GM12872 (cell line): Measurements from ENCODE around the gene PLA2R1.

Experiments used
- TF ChIP-seq, protein P1 (sequence below): IDR thresholded peaks from 3 replicates; pipeline ENCODE4 v1.5.1; 2011; ENCODE audit warnings: low read depth, mild to moderate bottlenecking, low read length, moderate library complexity; ENCODE audit not compliant: insufficient read depth

PLA2R1 gene

DNA sequence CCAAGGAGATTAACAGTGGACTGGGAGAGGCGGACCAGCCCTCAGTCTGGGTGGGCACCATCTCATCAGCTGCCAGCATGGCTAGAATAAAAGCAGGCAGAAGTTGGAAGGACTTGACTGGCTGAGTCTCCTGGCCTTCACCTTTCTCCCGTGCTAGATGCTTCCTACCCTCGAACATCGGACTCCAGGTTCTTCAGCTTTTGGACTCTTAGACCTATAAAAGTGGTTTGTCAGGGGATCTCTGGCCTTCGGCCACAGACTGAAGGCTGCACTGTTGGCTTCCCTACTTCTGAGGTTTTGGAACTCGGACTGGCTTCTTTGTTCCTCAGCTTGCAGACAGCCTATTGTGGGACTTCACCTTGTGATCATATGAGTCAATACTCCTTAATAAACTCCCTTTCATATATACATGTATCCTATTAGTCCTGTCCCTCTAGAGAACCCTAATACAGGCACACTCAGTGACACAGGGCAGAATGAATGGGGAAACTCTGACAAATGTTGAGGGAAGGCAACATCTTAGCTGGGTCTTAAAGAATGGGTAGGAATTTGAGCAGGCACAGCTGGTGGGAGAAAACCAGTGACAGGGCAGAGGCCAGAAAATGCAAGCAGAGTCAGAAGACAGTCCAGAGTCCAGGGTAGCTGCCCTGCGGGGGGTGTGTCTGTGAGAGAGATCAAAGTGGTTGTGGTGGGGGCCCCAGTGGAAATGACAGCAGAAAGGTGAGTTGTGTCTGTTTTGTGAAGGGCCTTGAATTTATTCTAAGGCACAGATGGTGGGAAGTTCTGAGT is 156.3 kb downstream of the PLA2R1 start:
- TF ChIP-seq, protein P1, sequence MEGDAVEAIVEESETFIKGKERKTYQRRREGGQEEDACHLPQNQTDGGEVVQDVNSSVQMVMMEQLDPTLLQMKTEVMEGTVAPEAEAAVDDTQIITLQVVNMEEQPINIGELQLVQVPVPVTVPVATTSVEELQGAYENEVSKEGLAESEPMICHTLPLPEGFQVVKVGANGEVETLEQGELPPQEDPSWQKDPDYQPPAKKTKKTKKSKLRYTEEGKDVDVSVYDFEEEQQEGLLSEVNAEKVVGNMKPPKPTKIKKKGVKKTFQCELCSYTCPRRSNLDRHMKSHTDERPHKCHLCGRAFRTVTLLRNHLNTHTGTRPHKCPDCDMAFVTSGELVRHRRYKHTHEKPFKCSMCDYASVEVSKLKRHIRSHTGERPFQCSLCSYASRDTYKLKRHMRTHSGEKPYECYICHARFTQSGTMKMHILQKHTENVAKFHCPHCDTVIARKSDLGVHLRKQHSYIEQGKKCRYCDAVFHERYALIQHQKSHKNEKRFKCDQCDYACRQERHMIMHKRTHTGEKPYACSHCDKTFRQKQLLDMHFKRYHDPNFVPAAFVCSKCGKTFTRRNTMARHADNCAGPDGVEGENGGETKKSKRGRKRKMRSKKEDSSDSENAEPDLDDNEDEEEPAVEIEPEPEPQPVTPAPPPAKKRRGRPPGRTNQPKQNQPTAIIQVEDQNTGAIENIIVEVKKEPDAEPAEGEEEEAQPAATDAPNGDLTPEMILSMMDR: no peak

DNA sequence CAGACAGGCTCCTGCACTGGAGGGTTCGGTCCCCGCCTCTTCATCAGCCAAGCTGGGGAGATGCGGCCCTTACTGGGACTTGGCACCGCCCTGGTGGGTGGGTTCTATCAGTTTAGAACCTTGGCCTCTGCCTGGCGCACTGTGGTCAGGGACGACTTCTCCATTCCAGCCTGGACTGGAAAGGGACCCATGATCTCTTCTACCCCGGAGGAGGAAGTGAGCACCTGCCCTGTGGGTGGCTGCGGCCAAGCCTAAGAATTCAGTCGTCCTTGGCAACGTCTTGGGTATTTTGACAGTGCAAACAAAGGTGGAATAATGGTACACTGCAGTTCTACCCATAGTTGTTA is 157.5 kb downstream of the PLA2R1 start:
- TF ChIP-seq, protein P1: no peak

DNA sequence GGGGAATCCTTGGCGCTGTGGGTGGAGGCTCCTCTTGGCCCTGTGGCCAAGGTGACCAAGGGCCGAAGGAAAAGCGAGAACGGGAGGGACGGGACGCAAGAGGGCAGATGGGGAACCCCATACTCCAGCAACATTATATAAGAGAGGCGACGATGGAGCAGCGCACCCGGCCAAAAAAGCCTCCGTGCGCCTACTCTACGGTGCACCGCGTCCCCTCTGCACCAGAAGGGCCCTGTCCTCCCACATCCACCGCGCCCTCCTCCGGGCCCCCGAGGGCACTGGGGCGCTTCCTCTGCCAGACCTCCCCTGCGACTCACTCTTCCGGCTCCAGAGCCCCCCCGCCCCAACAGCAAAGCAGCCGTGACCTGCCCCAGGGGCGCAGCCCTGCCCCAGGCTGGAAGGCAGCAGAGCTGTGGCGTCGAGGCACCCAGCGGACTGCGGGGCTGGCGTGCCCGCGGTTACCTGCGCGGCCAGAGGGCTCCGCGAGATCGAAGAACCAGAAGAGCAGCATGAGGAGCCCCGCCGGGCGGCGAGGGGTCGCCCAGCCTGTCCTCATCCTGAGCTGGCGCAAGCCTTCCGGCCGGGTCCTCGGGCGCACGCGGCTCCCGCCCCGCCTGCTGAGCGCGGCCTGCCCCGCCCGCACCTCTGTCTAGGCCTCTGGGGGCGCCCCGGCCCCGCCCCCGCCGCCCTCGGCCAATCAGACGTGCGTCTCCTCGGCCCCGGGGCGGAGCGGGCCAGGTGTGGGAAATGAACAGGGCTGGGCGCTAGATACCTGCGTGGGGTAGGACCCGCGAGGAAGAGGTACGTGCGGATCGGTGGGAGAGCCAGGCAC is 158.1 kb downstream of the PLA2R1 start, which contains the start of gene LY75:
Gene LY75 (minus strand): TSS at position 630 of the 832 bp plus-strand sequence.
- TF ChIP-seq, protein P1: no peak

DNA sequence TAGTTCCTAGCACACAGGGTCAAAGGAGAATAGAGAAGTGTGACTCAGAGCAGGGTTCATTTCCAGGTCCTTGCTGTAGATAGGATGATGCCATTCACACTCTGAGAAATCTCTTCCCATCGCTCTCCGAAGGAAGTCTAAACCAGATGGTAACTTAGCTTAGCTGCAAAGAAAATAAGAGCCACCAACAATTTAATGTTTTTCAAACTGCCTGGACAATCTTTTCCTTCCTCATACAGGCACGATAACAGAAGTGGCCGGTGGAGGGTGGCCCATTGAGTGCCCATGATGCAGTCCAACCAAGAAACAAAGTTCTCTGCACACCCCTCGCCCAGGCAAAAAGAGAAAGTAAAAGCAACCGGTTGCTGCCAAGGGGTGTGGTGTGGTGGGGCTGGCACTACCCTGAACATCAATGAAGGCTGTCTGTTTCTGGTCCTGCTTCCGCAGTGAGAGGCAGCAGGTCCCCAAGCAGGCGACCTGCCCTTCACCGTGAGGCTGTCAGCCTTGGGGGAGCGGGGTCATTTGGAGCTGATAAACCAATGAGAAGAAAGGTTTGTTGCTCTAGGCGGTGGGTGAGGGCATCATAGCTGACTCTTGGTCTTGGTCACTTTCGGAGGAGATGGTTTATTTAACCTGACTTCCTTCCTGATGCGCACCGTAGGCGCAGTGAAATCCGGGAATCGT is 158.8 kb downstream of the PLA2R1 start:
- TF ChIP-seq, protein P1: no peak

DNA sequence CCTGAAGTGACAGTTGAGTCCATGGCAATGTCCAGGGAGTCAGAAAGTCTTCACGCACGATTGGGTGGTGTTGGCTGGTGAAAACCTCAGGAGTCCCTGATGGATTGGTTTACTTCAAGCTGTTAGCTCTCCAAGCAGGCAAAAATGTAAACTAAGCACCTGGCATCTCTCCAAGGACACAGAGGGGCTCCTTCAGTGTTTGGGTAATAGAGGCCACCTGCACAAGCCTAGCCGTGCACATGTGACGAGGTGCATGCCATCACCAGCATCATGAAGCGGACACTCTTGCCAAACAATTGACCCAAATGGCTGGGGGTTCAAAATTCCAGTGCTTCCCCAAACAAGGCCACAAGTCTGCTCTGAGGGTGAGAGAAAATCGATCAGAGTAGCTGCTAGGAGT is 159.7 kb downstream of the PLA2R1 start:
- TF ChIP-seq, protein P1: no peak

DNA sequence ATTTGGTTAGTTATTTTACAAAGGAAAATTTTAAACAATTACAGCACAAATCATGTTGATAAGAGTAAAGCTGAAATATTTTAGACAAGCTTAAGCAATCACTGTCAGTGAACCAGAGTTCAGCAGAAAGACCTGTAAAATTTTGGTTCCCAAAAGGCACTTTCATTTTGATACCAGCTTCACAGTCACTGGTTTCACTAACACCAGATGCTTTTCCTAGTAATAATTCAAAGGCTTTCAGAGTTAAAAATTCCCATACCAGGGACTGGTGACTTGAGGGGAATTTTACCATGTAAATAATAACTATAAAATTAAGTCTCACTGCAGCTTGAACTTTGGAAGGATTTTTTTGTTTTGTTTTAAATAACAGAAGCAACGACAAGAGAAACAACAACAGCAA is 162.1 kb downstream of the PLA2R1 start:
- TF ChIP-seq, protein P1: no peak

DNA sequence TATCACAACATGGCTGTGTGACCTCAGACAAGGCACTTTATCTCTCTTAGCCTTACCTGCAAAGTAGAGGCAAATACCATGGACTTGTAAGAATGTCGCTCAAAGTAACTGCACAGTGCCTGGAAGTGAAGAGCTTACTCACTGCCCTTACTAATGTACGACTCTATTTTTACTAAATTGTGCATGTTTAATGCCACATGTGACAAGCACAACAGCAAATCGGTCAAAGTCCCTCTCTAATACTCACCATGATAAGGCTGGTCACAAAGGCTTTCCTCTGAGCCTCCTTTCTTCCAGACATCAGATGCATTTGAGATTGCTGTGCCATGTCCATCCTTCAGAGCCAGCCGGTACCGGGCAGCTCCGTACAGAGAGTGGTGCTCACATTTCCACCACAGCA is 164.0 kb downstream of the PLA2R1 start:
- TF ChIP-seq, protein P1: no peak
